AG04450 (cell line): ENCODE results near the gene ATP11A. TPM values are rescaled to one million over a fixed set of nuclear protein-coding genes. Genes with fewer than 3 reads are reported as not detected.

ENCODE experiments used
- CTCF ChIA-PET: fragments of 300-600, 350-600 bp; formaldehyde crosslinking; extraction: SDS; loops from one replicate; lab custom pipeline; 2022; ENCODE audit warnings: antibody characterized with exemption, inconsistent platforms; lab: Charles Lee
- POLR2A ChIA-PET: fragments of 350-600 bp; formaldehyde crosslinking; extraction: SDS; loops from one replicate; lab custom pipeline; 2021; ENCODE audit warnings: antibody characterized with exemption, inconsistent platforms; lab: Yijun Ruan, JAX
- DNase-seq: peaks from one replicate; pipeline ENCODE4 v3.0.0-alpha.2; 2011; ENCODE audit warnings: low read depth, low spot score
- H3K27ac ChIP-seq: one replicate; pipeline ENCODE4 v1.5.1; 2012; ENCODE audit warnings: low read depth, low read length, control low read depth
- H3K27me3 ChIP-seq: one replicate; pipeline ENCODE4 v1.6.0; 2012; ENCODE audit warnings: low read length; ENCODE audit not compliant: control insufficient read depth, insufficient read depth
- H3K4me3 ChIP-seq: 2 replicates; pipeline ENCODE4 v1.5.1; 2011; ENCODE audit warnings: mild to moderate bottlenecking, low read depth, low read length, control low read depth
- H3K9me3 ChIP-seq: 2 replicates; pipeline ENCODE4 v1.5.1; 2012; ENCODE audit warnings: low read length; ENCODE audit not compliant: control insufficient read depth, insufficient read depth
- CTCF ChIP-seq: IDR thresholded peaks from 2 replicates; pipeline ENCODE4 v1.5.1; 2011; ENCODE audit warnings: low read depth, low read length, control low read depth, inconsistent platforms
- polyA plus RNA-seq: library from polyadenylated mRNA; depleted of rRNA; stranded (reverse); fragments of >200 nt; gene quantifications from 2 replicates; pipeline ENCODE4 v1.2.3, GENCODE V29; 2011

ATP11A gene
- polyA plus RNA-seq, 1 experiment = 5.8 TPM

- ChIA-PET POLR2A (no interaction called here), CTCF (no interaction called here)
- H3K9me3 ChIP-seq = no peaks in the 10 kb centered on the region
- peaks cover 42% of the 10 kb centered on the region for H3K27me3 ChIP-seq
- H3K4me3 ChIP-seq = no peak overlapping the region
- H3K27ac ChIP-seq = no peak overlapping the region
- no peak for DNase-seq
- TF ChIP-seq CTCF = no peak
Observed at GRCh38 chr13:112911285-112911701, 221.5 kb downstream of the ATP11A start.

GRCh38 chr13:112911883-112912282 lies 222.0 kb downstream of the ATP11A start:
- ChIA-PET CTCF (no interaction called here), POLR2A (interaction anchor here (0.7 kb wide), 1 partner anchor 8 kb away, joined by 3 read pairs; no protein-coding TSS in a partner anchor)
- Histone ChIP-seq H3K27me3 (peaks cover 42% of the 10 kb centered on the region), H3K4me3 (no peak overlapping the region), H3K27ac (no peak overlapping the region), H3K9me3 (no peaks in the 10 kb centered on the region)
- no peak for TF ChIP-seq CTCF
- no peak for DNase-seq

- DNase-seq = no peak
- peaks cover 38% of the 10 kb centered on the region for H3K27me3 ChIP-seq
- ChIA-PET CTCF (no interaction called here), POLR2A (no interaction called here)
- H3K27ac ChIP-seq = no peak overlapping the region
- TF ChIP-seq CTCF = no peak
- H3K9me3 ChIP-seq = no peaks in the 10 kb centered on the region
- H3K4me3 ChIP-seq = no peak overlapping the region
Observed at GRCh38 chr13:112912726-112913440, 223.0 kb downstream of the ATP11A start.

- TF ChIP-seq CTCF = no peak
- Histone ChIP-seq H3K27ac (no peak overlapping the region), H3K27me3 (peaks cover 29% of the 10 kb centered on the region), H3K9me3 (no peaks in the 10 kb centered on the region), H3K4me3 (no peak overlapping the region)
- no peak for DNase-seq
- POLR2A ChIA-PET = no interaction called here
- CTCF ChIA-PET = no interaction called here
Observed at GRCh38 chr13:112916296-112916695, 226.5 kb downstream of the ATP11A start.

GRCh38 chr13:112917056-112917664 lies 227.3 kb downstream of the ATP11A start:
- Histone ChIP-seq H3K27ac (no peak overlapping the region), H3K4me3 (no peak overlapping the region), H3K9me3 (no peaks in the 10 kb centered on the region), H3K27me3 (peaks cover 29% of the 10 kb centered on the region)
- ChIA-PET POLR2A (no interaction called here), CTCF (no interaction called here)
- no peak for DNase-seq
- TF ChIP-seq CTCF = no peak
